HepG2 (cell line): ENCODE results near the gene FBXL13.
"Not testable (repeated sequence)": the region's sequence is repeated elsewhere in the genome, so short reads cannot be mapped to it uniquely, and the experiment has no call there.

Source experiments
- ELF4 ChIP-seq: sonication (generic); formaldehyde crosslinking; IDR thresholded peaks from 2 replicates; pipeline ENCODE4 v1.5.0; 2020; ENCODE audit warnings: missing genetic modification reagents, mild to moderate bottlenecking, moderate library complexity, borderline replicate concordance
- NFE2 ChIP-seq: sonication (generic); formaldehyde crosslinking; IDR thresholded peaks from 2 replicates; pipeline ENCODE4 v1.4.0; 2020; ENCODE audit warnings: missing genetic modification reagents
- PAF1 ChIP-seq: IDR thresholded peaks from 2 replicates; pipeline ENCODE4 v1.6.1; 2016; ENCODE audit warnings: missing genetic modification reagents, missing compliant biosample characterization
- ZHX1 ChIP-seq: sonication (generic); formaldehyde crosslinking; IDR thresholded peaks from 2 replicates; pipeline ENCODE4 v1.8.1; 2022; ENCODE audit warnings: low read depth, mild to moderate bottlenecking, missing genetic modification reagents
- ZNF276 ChIP-seq: sonication (generic); formaldehyde crosslinking; IDR thresholded peaks from 2 replicates; pipeline ENCODE4 v1.4.0; 2020; ENCODE audit warnings: mild to moderate bottlenecking, low read depth, missing genetic modification reagents
- ZNF577 ChIP-seq: sonication (generic); formaldehyde crosslinking; IDR thresholded peaks from 2 replicates; pipeline ENCODE4 v1.4.0; 2020; ENCODE audit warnings: mild to moderate bottlenecking, low read depth, missing genetic modification reagents, borderline replicate concordance

- TF ChIP-seq ZHX1, ELF4, ZNF276, ZNF577, PAF1, NFE2 (CRISPR knock-in tag): not testable (repeated sequence)
These were observed 304.9 kb downstream of the FBXL13 start for GRCh38 chr7:102769657-102770192.
